GM19035 (cell line): ENCODE results near the gene SBNO1.
"Not testable (repeated sequence)": the region's sequence is repeated elsewhere in the genome, so short reads cannot be mapped to it uniquely, and the experiment has no call there.

ENCODE experiments used
- ATAC-seq: cut with Tn5 transposase; IDR thresholded peaks from one replicate; pipeline ENCODE4 v1.9.1; 2021; ENCODE audit not compliant: unreplicated experiment

Gene SBNO1

GRCh38 chr12:123271001-123271668, 93.5 kb downstream of the SBNO1 start:
- ATAC-seq = peak; percentile 67

- ATAC-seq = peak; percentile 13
Observed at GRCh38 chr12:123270214-123271000, 94.2 kb downstream of the SBNO1 start.

- no peak for ATAC-seq
Observed at GRCh38 chr12:123269896-123270213, 94.8 kb downstream of the SBNO1 start.

GRCh38 chr12:123269395-123269892, 95.2 kb downstream of the SBNO1 start:
- no peak for ATAC-seq

- no peak for ATAC-seq
Observed at GRCh38 chr12:123268850-123269249, 95.8 kb downstream of the SBNO1 start.

GRCh38 chr12:123267991-123268843, 96.4 kb downstream of the SBNO1 start:
- no peak for ATAC-seq

GRCh38 chr12:123267335-123267920, 97.2 kb downstream of the SBNO1 start:
- no peak for ATAC-seq

GRCh38 chr12:123266679-123267277, 97.9 kb downstream of the SBNO1 start:
- ATAC-seq = no peak

- ATAC-seq = no peak
Observed at GRCh38 chr12:123265851-123266678, 98.6 kb downstream of the SBNO1 start.

GRCh38 chr12:123264642-123265041, 100.0 kb downstream of the SBNO1 start:
- no peak for ATAC-seq

GRCh38 chr12:123263196-123263817, 101.3 kb downstream of the SBNO1 start:
- ATAC-seq = no peak

GRCh38 chr12:123261196-123261595, 103.5 kb downstream of the SBNO1 start:
- ATAC-seq = no peak

GRCh38 chr12:123260081-123260480, 104.6 kb downstream of the SBNO1 start:
- ATAC-seq = no peak

- no peak for ATAC-seq
Observed at GRCh38 chr12:123258593-123258992, 106.1 kb downstream of the SBNO1 start.

- ATAC-seq = no peak
Observed at GRCh38 chr12:123254853-123255446, 109.7 kb downstream of the SBNO1 start.

GRCh38 chr12:123253641-123254459, 110.8 kb downstream of the SBNO1 start:
- ATAC-seq = no peak

GRCh38 chr12:123252365-123252764, 112.3 kb downstream of the SBNO1 start:
- not testable (repeated sequence) for ATAC-seq

- ATAC-seq = no peak
Observed at GRCh38 chr12:123251403-123252076, 113.1 kb downstream of the SBNO1 start.
